HepG2 (cell line): ENCODE data around the gene ATP2B2. TPM values are rescaled to one million over a fixed set of nuclear protein-coding genes. Genes with fewer than 3 reads are reported as not detected.
A peak's percentile ranks its signal among the peaks of the same experiment; 100 is the strongest.

ENCODE experiments used
- BCL6 ChIP-seq: IDR thresholded peaks from 2 replicates; pipeline ENCODE4 v1.6.1; 2016; ENCODE audit warnings: missing genetic modification reagents, missing compliant biosample characterization
- CENPT ChIP-seq: sonication (generic); formaldehyde crosslinking; IDR thresholded peaks from 2 replicates; pipeline ENCODE4 v1.8.0; 2022; ENCODE audit warnings: low read depth, mild to moderate bottlenecking, moderate library complexity, missing genetic modification reagents
- ELK4 ChIP-seq: sonication (generic); formaldehyde crosslinking; IDR thresholded peaks from 2 replicates; pipeline ENCODE4 v1.9.0; 2021; ENCODE audit warnings: missing genetic modification reagents, borderline replicate concordance
- HMG20B ChIP-seq: conservative IDR thresholded peaks from 2 replicates; pipeline ENCODE4 v1.6.1; 2016; ENCODE audit warnings: missing genetic modification reagents, missing compliant biosample characterization
- HNRNPUL1 ChIP-seq: fragments of 200-400 bp; formaldehyde crosslinking; IDR thresholded peaks from 2 replicates; pipeline ENCODE4 v1.6.1; 2017; ENCODE audit warnings: low read depth, mild to moderate bottlenecking, low read length, moderate library complexity
- MIXL1 ChIP-seq: IDR thresholded peaks from 2 replicates; pipeline ENCODE4 v1.6.1; 2016
- POLR2AphosphoS2 ChIP-seq: IDR thresholded peaks from 2 replicates; pipeline ENCODE4 v1.6.1; 2011; ENCODE audit warnings: low read depth, low read length, improper control_type of control experiment
- RBFOX2 ChIP-seq: fragments of 200-400 bp; formaldehyde crosslinking; IDR thresholded peaks from 2 replicates; pipeline ENCODE4 v1.6.1; 2017; ENCODE audit warnings: low read depth, mild to moderate bottlenecking, low read length
- SNAPC5 ChIP-seq: sonication (generic); formaldehyde crosslinking; IDR thresholded peaks from 2 replicates; pipeline ENCODE4 v1.8.1; 2023; ENCODE audit warnings: mild to moderate bottlenecking, missing genetic modification reagents, borderline replicate concordance
- ZBTB7A ChIP-seq: sonication (generic); formaldehyde crosslinking; IDR thresholded peaks from 2 replicates; pipeline ENCODE4 v1.8.0; 2022; ENCODE audit warnings: mild to moderate bottlenecking, missing genetic modification reagents
- ZNF142 ChIP-seq: sonication (generic); formaldehyde crosslinking; IDR thresholded peaks from 2 replicates; pipeline ENCODE4 v1.4.0; 2020; ENCODE audit warnings: missing genetic modification reagents
- ZNF234 ChIP-seq: sonication (generic); formaldehyde crosslinking; conservative IDR thresholded peaks from 2 replicates; pipeline ENCODE4 v1.5.1; 2020; ENCODE audit warnings: mild to moderate bottlenecking, missing genetic modification reagents
- ZNF430 ChIP-seq: sonication (generic); formaldehyde crosslinking; IDR thresholded peaks from 2 replicates; pipeline ENCODE4 v1.9.0; 2021; ENCODE audit warnings: mild to moderate bottlenecking, missing genetic modification reagents
- ZNF646 ChIP-seq: sonication (generic); formaldehyde crosslinking; IDR thresholded peaks from 2 replicates; pipeline ENCODE4 v1.9.0; 2021; ENCODE audit warnings: mild to moderate bottlenecking, missing genetic modification reagents
- ZNF670 ChIP-seq: sonication (generic); formaldehyde crosslinking; IDR thresholded peaks from 2 replicates; pipeline ENCODE4 v1.8.0; 2022; ENCODE audit warnings: mild to moderate bottlenecking, missing genetic modification reagents, borderline replicate concordance
- polyA plus RNA-seq, 8 experiments: library from polyadenylated mRNA; depleted of rRNA in 3 of 8; stranded (reverse) in 7 of 8; unstranded in 1 of 8; fragments of >200 nt; fragmentation: Illumina TruSeq in 4 of 8; extraction: Trizol in 4 of 8; gene quantifications; 2 replicates each; pipeline versions ENCODE4 v1.2.1 to v1.2.3, GENCODE V29; 2011 to 2016; ENCODE audit warnings: low read depth in 4 of 8, missing spikeins in 1 of 8, mixed read lengths in 1 of 8; ENCODE audit not compliant: insufficient read depth in 1 of 8
- total RNA-seq, 5 experiments: library from RNA; depleted of rRNA; stranded (reverse); fragments of >200 nt; fragmentation: Illumina TruSeq; extraction: Trizol; gene quantifications; 2 replicates each; pipeline ENCODE4 v1.2.3, GENCODE V29; 2016; ENCODE audit warnings: low read depth in 1 of 5

The ATP2B2 gene
- total and polyA plus RNA-seq, 2 of the 13 experiments (the other 11 are each of a cell fraction or from before 2014, with no cell fraction given) = 1.5 to 2.3 TPM

- TF ChIP-seq ZNF142 (CRISPR knock-in tag) (peak; percentile 92), ZNF234 (CRISPR knock-in tag) (peak; percentile 79; the same call in 1 of the 2 replicates), RBFOX2 (no peak), ELK4 (CRISPR knock-in tag) (no peak), ZNF646 (0 out of 2 replicates have a peak, but pooled peaks have one; percentile 28), HMG20B (CRISPR knock-in tag) (peak; percentile 93), ZNF670 (peak; percentile 90), ZBTB7A (CRISPR knock-in tag) (peak; percentile 97), BCL6 (CRISPR knock-in tag) (peak; percentile 73), MIXL1 (CRISPR knock-in tag) (peak; percentile 97), HNRNPUL1 (no peak), SNAPC5 (CRISPR knock-in tag) (peak; percentile 95; the same call in 1 of the 2 replicates), ZNF430 (CRISPR knock-in tag) (peak; percentile 98), POLR2AphosphoS2 (no peak), CENPT (CRISPR knock-in tag) (peak; percentile 85)
Observed at GRCh38 chr3:10459954-10460754, 45.2 kb downstream of the ATP2B2 start (continued).
